IMR-90 (cell line): ENCODE data around the gene MGAT5. TPM values are rescaled to one million over a fixed set of nuclear protein-coding genes. Genes with fewer than 3 reads are reported as not detected.

Experiments used
- ATAC-seq: fragments of 200-7000 bp; cut with Tn5 transposase; 2 replicates; pipeline ENCODE4 v1.9.1; 2020; ENCODE audit warnings: low read depth, mild to moderate bottlenecking, moderate library complexity
- BruUV-seq: library from RNA; stranded (reverse); fragments of 400-500 nt; replicated peaks from 2 replicates; lab custom pipeline; 2021; lab: Mats Ljungman, UMichigan
- CTCF ChIA-PET: fragments of 300-600 bp; formaldehyde crosslinking; extraction: SDS; loops from one replicate; lab custom pipeline; 2021; ENCODE audit warnings: antibody characterized with exemption; lab: Yijun Ruan, JAX
- POLR2A ChIA-PET: fragments of 300-600 bp; sonication (Branson Sonifier 250); formaldehyde crosslinking; loops from one replicate; lab custom pipeline; 2022; ENCODE audit warnings: antibody characterized with exemption; ENCODE audit not compliant: unreplicated experiment; lab: Charles Lee
- DNase-seq: peaks from one replicate; pipeline ENCODE4 v3.0.0; 2013
- H2AFZ ChIP-seq: replicated peaks from 2 replicates; pipeline ENCODE3; 2013; ENCODE audit warnings: low read length, mild to moderate bottlenecking; ENCODE audit not compliant: poor library complexity
- H2AK5ac ChIP-seq: 2 replicates; pipeline ENCODE4 v1.6.1; 2013; ENCODE audit warnings: low read depth, low read length, inconsistent platforms
- H2AK9ac ChIP-seq: replicated peaks from 2 replicates; pipeline ENCODE3; 2013; ENCODE audit warnings: mild to moderate bottlenecking, low read depth, low read length, moderate library complexity; ENCODE audit not compliant: poor library complexity
- H2BK120ac ChIP-seq: 2 replicates; pipeline ENCODE4 v1.6.1; 2013; ENCODE audit warnings: low read depth, low read length, inconsistent platforms
- H2BK15ac ChIP-seq: 3 replicates; pipeline ENCODE4 v1.6.1; 2013; ENCODE audit warnings: low read depth, low read length, inconsistent platforms
- H2BK20ac ChIP-seq: 2 replicates; pipeline ENCODE4 v1.6.1; 2013; ENCODE audit warnings: low read depth, mild to moderate bottlenecking, inconsistent platforms, low read length, moderate library complexity
- H2BK5ac ChIP-seq: 2 replicates; pipeline ENCODE4 v1.6.1; 2013; ENCODE audit warnings: mild to moderate bottlenecking, low read depth, low read length, inconsistent platforms; ENCODE audit not compliant: poor library complexity, severe bottlenecking
- H3K14ac ChIP-seq: replicated peaks from 2 replicates; pipeline ENCODE4 v1.6.1; 2013; ENCODE audit warnings: low read depth, low read length, inconsistent platforms
- H3K18ac ChIP-seq: 2 replicates; pipeline ENCODE4 v1.6.1; 2013; ENCODE audit warnings: low read depth, low read length, control low read depth
- H3K23ac ChIP-seq: 2 replicates; pipeline ENCODE4 v1.6.1; 2013; ENCODE audit warnings: low read depth, low read length, inconsistent platforms
- H3K27ac ChIP-seq: 2 replicates; pipeline ENCODE4 v1.5.1; 2013; ENCODE audit warnings: mild to moderate bottlenecking, control low read depth, low read length; ENCODE audit not compliant: insufficient read depth
- H3K27me3 ChIP-seq: 2 replicates; pipeline ENCODE4 v1.6.1; 2013; ENCODE audit warnings: low read length; ENCODE audit not compliant: control insufficient read depth, insufficient read depth
- H3K36me3 ChIP-seq: 2 replicates; pipeline ENCODE4 v1.6.1; 2013; ENCODE audit warnings: low read length, mixed read lengths; ENCODE audit not compliant: control insufficient read depth, insufficient read depth
- H3K4ac ChIP-seq: 2 replicates; pipeline ENCODE4 v1.6.1; 2013; ENCODE audit warnings: low read depth, low read length, inconsistent platforms
- H3K4me1 ChIP-seq: 2 replicates; pipeline ENCODE4 v1.6.1; 2013; ENCODE audit warnings: low read length, mixed read lengths; ENCODE audit not compliant: control insufficient read depth, insufficient read depth
- H3K4me2 ChIP-seq: 2 replicates; pipeline ENCODE4 v1.6.1; 2013; ENCODE audit warnings: low read depth, mild to moderate bottlenecking, control low read depth, low read length, moderate library complexity
- H3K4me3 ChIP-seq: 2 replicates; pipeline ENCODE4 v1.5.1; 2013; ENCODE audit warnings: low read depth, mild to moderate bottlenecking, control low read depth, low read length, moderate library complexity; ENCODE audit not compliant: insufficient read depth
- H3K56ac ChIP-seq: 2 replicates; pipeline ENCODE4 v1.6.1; 2013; ENCODE audit warnings: low read length, inconsistent platforms; ENCODE audit not compliant: insufficient read depth; ENCODE audit errors: extremely low read depth
- H3K79me1 ChIP-seq, 2 experiments: 2 replicates each; pipeline ENCODE4 v1.6.1; 2013; ENCODE audit warnings: low read length in 2 of 2, inconsistent platforms in 1 of 2, low read depth in 1 of 2
- H3K9ac ChIP-seq: 2 replicates; pipeline ENCODE4 v1.6.1; 2013; ENCODE audit warnings: low read depth, low read length, control low read depth
- H3K9me1 ChIP-seq: 2 replicates; pipeline ENCODE4 v1.6.1; 2013; ENCODE audit warnings: low read length, inconsistent platforms; ENCODE audit not compliant: insufficient read depth
- H3K9me3 ChIP-seq: 2 replicates; pipeline ENCODE4 v1.6.1; 2013; ENCODE audit warnings: low read length; ENCODE audit not compliant: control insufficient read depth, insufficient read depth
- H4K20me1 ChIP-seq: 2 replicates; pipeline ENCODE4 v1.6.1; 2013; ENCODE audit warnings: low read length, inconsistent platforms; ENCODE audit not compliant: insufficient read depth
- H4K5ac ChIP-seq: 2 replicates; pipeline ENCODE4 v1.6.1; 2013; ENCODE audit warnings: mild to moderate bottlenecking, low read depth, low read length, control low read depth
- H4K8ac ChIP-seq, 2 experiments: 2 replicates each; pipeline ENCODE4 v1.6.1; 2013; ENCODE audit warnings: low read depth in 2 of 2, low read length in 2 of 2, control low read depth in 1 of 2, inconsistent platforms in 1 of 2
- H4K91ac ChIP-seq: 2 replicates; pipeline ENCODE4 v1.6.1; 2013; ENCODE audit warnings: low read depth, low read length, inconsistent platforms; ENCODE audit not compliant: insufficient read depth
- BHLHE40 ChIP-seq: fragments of 150-350 bp; IDR thresholded peaks from 2 replicates; pipeline ENCODE4 v1.6.1; 2016; ENCODE audit warnings: mild to moderate bottlenecking, low read depth, low read length
- CEBPB ChIP-seq: IDR thresholded peaks from 2 replicates; pipeline ENCODE4 v1.6.1; 2012; ENCODE audit warnings: low read depth, low read length, improper control_type of control experiment
- CHD1 ChIP-seq: IDR thresholded peaks from 2 replicates; pipeline ENCODE4 v1.6.1; 2012; ENCODE audit warnings: low read depth, low read length, improper control_type of control experiment
- FOS ChIP-seq: fragments of 150-350 bp; IDR thresholded peaks from 2 replicates; pipeline ENCODE4 v1.6.1; 2016; ENCODE audit warnings: low read depth, low read length
- MAFK ChIP-seq: IDR thresholded peaks from 2 replicates; pipeline ENCODE4 v1.6.1; 2012; ENCODE audit warnings: low read depth, low read length, improper control_type of control experiment
- MAZ ChIP-seq: IDR thresholded peaks from 2 replicates; pipeline ENCODE4 v1.6.1; 2012; ENCODE audit warnings: low read depth, mild to moderate bottlenecking, low read length, improper control_type of control experiment, moderate library complexity, borderline replicate concordance
- MXI1 ChIP-seq: IDR thresholded peaks from 2 replicates; pipeline ENCODE4 v1.6.1; 2012; ENCODE audit warnings: low read depth, mild to moderate bottlenecking, low read length, moderate library complexity, borderline replicate concordance
- NFE2L2 ChIP-seq: fragments of 150-350 bp; IDR thresholded peaks from 2 replicates; pipeline ENCODE4 v1.6.1; 2016; ENCODE audit warnings: low read depth, mild to moderate bottlenecking, low read length
- POLR2A ChIP-seq: IDR thresholded peaks from 2 replicates; pipeline ENCODE4 v1.6.1; 2012; ENCODE audit warnings: mild to moderate bottlenecking, low read depth, low read length
- RAD21 ChIP-seq: IDR thresholded peaks from 2 replicates; pipeline ENCODE4 v1.6.1; 2012; ENCODE audit warnings: low read length, improper control_type of control experiment
- RCOR1 ChIP-seq: IDR thresholded peaks from 2 replicates; pipeline ENCODE4 v1.6.1; 2012; ENCODE audit warnings: mild to moderate bottlenecking, low read length, improper control_type of control experiment; ENCODE audit not compliant: insufficient replicate concordance
- RFX5 ChIP-seq: IDR thresholded peaks from 2 replicates; pipeline ENCODE4 v1.8.0; 2012; ENCODE audit warnings: low read depth, mild to moderate bottlenecking, low read length, moderate library complexity
- SMC3 ChIP-seq: fragments of 150-350 bp; IDR thresholded peaks from 2 replicates; pipeline ENCODE4 v1.6.1; 2016; ENCODE audit warnings: low read depth, mild to moderate bottlenecking, antibody characterized with exemption, low read length, moderate library complexity
- WGBS, 2 experiments: methylation state at CpG; one replicate each; pipeline versions ENCODE4 v1.1.5 to v1.1.7; 2013; ENCODE audit warnings: missing lambda C conversion rate in 2 of 2; ENCODE audit not compliant: insufficient read length in 1 of 2; ENCODE audit errors: extremely low coverage in 2 of 2; 5-methylcytosine and 5-hydroxymethylcytosine counted together
- dilution Hi-C: fragments of 300-500 bp; cut with HindIII; formaldehyde crosslinking; loops from one replicate; pipeline ENCODE4 v1.14.3; 2018; ENCODE audit warnings: low sequenced_read_pairs; ENCODE audit not compliant: unreplicated experiment
- in situ Hi-C: fragments of 300-500 bp; cut with MboI; formaldehyde crosslinking; loops from 3 replicates; pipeline ENCODE4 v1.14.3; 2019; ENCODE audit warnings: low sequenced_read_pairs, inconsistent platforms, mixed read lengths
- intact Hi-C: fragments of 100-400 bp; cut with micrococcal nuclease; formaldehyde crosslinking; loops from 2 replicates; pipeline ENCODE4 v1.10.0; 2022
- polyA plus RNA-seq, 3 experiments: library from polyadenylated mRNA; depleted of rRNA; stranded (reverse); fragments of >200 nt; gene quantifications; 2 replicates each; pipeline ENCODE4 v1.2.3, GENCODE V29; 2012; ENCODE audit warnings: low replicate concordance in 1 of 3
- total RNA-seq: library from RNA; depleted of rRNA; stranded (reverse); fragments of >200 nt; gene quantifications from 2 replicates; pipeline ENCODE4 v1.2.3, GENCODE V29; 2012
- TF ChIP-seq, protein P1 (sequence below): fragments of 150-350 bp; IDR thresholded peaks from 2 replicates; pipeline ENCODE4 v1.6.1; 2016; ENCODE audit warnings: low read depth, mild to moderate bottlenecking, low read length, moderate library complexity, borderline replicate concordance
- TF ChIP-seq, protein P2 (sequence below): conservative IDR thresholded peaks from 2 replicates; pipeline ENCODE4 v1.5.1; 2012; ENCODE audit warnings: mild to moderate bottlenecking, low read depth, low read length, improper control_type of control experiment
- TF ChIP-seq, protein P3 (sequence below): fragments of 150-350 bp; IDR thresholded peaks from 2 replicates; pipeline ENCODE4 v1.6.1; 2017; ENCODE audit warnings: mild to moderate bottlenecking, antibody characterized with exemption, low read length, low read depth

The MGAT5 gene
- total and polyA plus RNA-seq, 2 of the 4 experiments (the other 2 are of a cell fraction), result 22.9 to 59.9 TPM

DNA sequence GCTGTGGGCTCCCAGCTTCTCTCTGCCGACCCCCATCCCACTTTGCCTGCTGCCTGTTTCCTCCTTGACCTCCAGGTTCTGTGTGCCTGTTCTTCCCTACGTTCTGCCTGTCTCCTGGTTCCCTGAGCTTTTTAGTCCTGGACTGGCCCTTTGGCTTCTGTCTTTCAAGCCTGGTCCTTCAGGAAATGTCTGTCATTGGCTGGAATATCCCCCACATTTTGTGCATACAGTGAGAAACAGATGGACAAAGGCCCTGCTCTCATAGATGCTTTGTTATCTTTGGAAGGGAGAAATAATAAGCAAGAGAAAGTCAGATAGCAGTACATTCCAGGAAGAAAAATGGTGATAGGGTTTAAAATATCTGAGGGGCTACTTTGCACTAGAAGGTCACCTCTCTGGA lies 5.7 kb downstream of the MGAT5 start:
- peaks cover 37% of the 10 kb centered on the region for H3K9me1 ChIP-seq
- H3K14ac ChIP-seq, result peak overlapping the region; percentile 64; the same call in 1 of the 2 replicates
- H3K9ac ChIP-seq, result no peak overlapping the region
- CTCF ChIA-PET, result no interaction called here
- H2BK5ac ChIP-seq, result no peak overlapping the region
- POLR2A ChIA-PET, result no interaction called here
- peak overlapping the region; percentile 24; the same call in 1 of the 2 replicates for H2BK20ac ChIP-seq
- peak overlapping the region; percentile 30 to 52; a peak in 2 of 4 replicates for H4K8ac ChIP-seq
- peaks cover 32 to 69% of the 10 kb centered on the region in 2 experiments for H3K79me1 ChIP-seq
- TF ChIP-seq POLR2A, result no peak
- TF ChIP-seq NFE2L2, result no peak
- no peak for TF ChIP-seq BHLHE40
- no peak for TF ChIP-seq RCOR1
- no peak for TF ChIP-seq MAZ
- no peak for TF ChIP-seq RFX5
- no peak for TF ChIP-seq RAD21
- TF ChIP-seq, protein P1, sequence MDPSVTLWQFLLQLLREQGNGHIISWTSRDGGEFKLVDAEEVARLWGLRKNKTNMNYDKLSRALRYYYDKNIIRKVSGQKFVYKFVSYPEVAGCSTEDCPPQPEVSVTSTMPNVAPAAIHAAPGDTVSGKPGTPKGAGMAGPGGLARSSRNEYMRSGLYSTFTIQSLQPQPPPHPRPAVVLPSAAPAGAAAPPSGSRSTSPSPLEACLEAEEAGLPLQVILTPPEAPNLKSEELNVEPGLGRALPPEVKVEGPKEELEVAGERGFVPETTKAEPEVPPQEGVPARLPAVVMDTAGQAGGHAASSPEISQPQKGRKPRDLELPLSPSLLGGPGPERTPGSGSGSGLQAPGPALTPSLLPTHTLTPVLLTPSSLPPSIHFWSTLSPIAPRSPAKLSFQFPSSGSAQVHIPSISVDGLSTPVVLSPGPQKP, result no peak
- no peak for TF ChIP-seq MXI1
- no peak for TF ChIP-seq SMC3
- TF ChIP-seq, protein P2, sequence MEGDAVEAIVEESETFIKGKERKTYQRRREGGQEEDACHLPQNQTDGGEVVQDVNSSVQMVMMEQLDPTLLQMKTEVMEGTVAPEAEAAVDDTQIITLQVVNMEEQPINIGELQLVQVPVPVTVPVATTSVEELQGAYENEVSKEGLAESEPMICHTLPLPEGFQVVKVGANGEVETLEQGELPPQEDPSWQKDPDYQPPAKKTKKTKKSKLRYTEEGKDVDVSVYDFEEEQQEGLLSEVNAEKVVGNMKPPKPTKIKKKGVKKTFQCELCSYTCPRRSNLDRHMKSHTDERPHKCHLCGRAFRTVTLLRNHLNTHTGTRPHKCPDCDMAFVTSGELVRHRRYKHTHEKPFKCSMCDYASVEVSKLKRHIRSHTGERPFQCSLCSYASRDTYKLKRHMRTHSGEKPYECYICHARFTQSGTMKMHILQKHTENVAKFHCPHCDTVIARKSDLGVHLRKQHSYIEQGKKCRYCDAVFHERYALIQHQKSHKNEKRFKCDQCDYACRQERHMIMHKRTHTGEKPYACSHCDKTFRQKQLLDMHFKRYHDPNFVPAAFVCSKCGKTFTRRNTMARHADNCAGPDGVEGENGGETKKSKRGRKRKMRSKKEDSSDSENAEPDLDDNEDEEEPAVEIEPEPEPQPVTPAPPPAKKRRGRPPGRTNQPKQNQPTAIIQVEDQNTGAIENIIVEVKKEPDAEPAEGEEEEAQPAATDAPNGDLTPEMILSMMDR, result no peak
- TF ChIP-seq FOS, result no peak
- no peak for TF ChIP-seq MAFK
- no peak for TF ChIP-seq CHD1
- TF ChIP-seq, protein P3, sequence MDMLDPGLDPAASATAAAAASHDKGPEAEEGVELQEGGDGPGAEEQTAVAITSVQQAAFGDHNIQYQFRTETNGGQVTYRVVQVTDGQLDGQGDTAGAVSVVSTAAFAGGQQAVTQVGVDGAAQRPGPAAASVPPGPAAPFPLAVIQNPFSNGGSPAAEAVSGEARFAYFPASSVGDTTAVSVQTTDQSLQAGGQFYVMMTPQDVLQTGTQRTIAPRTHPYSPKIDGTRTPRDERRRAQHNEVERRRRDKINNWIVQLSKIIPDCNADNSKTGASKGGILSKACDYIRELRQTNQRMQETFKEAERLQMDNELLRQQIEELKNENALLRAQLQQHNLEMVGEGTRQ, result no peak
- no peak for TF ChIP-seq CEBPB
- peak overlapping the region; percentile 54 for H3K4ac ChIP-seq
- 84% methylated on average over 2 of the region's 2 CpGs; no CpG with 5 or more reads in 1 of the 2 experiments for WGBS, 2 experiments
- H2AFZ ChIP-seq, result no peak overlapping the region
- no peaks in the 10 kb centered on the region for H3K27me3 ChIP-seq
- peak overlapping the region; percentile 47; the same call in 1 of the 3 replicates for H2BK15ac ChIP-seq
- peaks cover 30% of the 10 kb centered on the region for H3K4me1 ChIP-seq
- intact Hi-C loops (no loop called here), in situ Hi-C loops (no loop called here), dilution Hi-C loops (no loop called here)
- BruUV-seq, result no TSS peak
- H3K36me3 ChIP-seq, result peaks cover 6% of the 10 kb centered on the region; the same call in 1 of the 2 replicates
- H2AK9ac ChIP-seq, result peak overlapping the region; percentile 33
- DNase-seq (peak; percentile 14), ATAC-seq (no peak)
- H3K4me3 ChIP-seq, result no peak overlapping the region
- H2AK5ac ChIP-seq, result peak overlapping the region; percentile 56; the same call in 1 of the 2 replicates
- no peak overlapping the region for H3K56ac ChIP-seq
- peak overlapping the region; percentile 44 for H2BK120ac ChIP-seq
- peak overlapping the region; percentile 19; the same call in 1 of the 2 replicates for H3K27ac ChIP-seq
- H3K9me3 ChIP-seq, result no peaks in the 10 kb centered on the region
- peaks cover 45% of the 10 kb centered on the region for H4K20me1 ChIP-seq
- H3K4me2 ChIP-seq, result no peak overlapping the region
- no peak overlapping the region; the same call in 1 of the 2 replicates for H3K23ac ChIP-seq
- peak overlapping the region; percentile 4; the same call in 1 of the 2 replicates for H4K5ac ChIP-seq
- peak overlapping the region; percentile 48 for H4K91ac ChIP-seq
- peak overlapping the region; percentile 9; the same call in 1 of the 2 replicates for H3K18ac ChIP-seq
